GM10847 (cell line): ENCODE data around the gene CTNNBIP1.

Experiments used
- POLR2A ChIP-seq: IDR thresholded peaks from 2 replicates; pipeline ENCODE4 v1.6.1; 2011; ENCODE audit not compliant: insufficient read length; ENCODE audit errors: extremely low read depth

Gene CTNNBIP1

DNA sequence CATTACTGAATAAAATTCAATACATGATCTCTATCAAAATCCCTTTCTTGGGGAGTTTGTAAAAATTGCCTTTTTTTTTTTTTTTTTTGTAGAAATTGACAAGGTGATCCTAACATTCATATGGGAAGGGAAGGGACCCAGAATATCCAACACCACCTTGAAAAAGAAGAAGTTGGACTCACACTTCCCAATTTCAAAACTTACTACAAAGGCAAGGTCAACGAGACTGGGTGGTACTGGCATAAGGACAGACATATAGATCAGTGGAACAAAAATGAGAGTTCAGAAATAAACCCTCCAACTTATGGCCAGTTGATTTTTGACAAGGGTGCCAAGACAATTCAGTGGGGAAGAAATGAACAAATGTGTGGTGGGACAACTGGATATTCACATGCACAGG lies 54.9 kb downstream of the CTNNBIP1 start:
- TF ChIP-seq POLR2A = no peak

- TF ChIP-seq POLR2A = no peak
These were observed 56.8 kb downstream of the CTNNBIP1 start for GRCh38 chr1:9853249-9853595.

DNA sequence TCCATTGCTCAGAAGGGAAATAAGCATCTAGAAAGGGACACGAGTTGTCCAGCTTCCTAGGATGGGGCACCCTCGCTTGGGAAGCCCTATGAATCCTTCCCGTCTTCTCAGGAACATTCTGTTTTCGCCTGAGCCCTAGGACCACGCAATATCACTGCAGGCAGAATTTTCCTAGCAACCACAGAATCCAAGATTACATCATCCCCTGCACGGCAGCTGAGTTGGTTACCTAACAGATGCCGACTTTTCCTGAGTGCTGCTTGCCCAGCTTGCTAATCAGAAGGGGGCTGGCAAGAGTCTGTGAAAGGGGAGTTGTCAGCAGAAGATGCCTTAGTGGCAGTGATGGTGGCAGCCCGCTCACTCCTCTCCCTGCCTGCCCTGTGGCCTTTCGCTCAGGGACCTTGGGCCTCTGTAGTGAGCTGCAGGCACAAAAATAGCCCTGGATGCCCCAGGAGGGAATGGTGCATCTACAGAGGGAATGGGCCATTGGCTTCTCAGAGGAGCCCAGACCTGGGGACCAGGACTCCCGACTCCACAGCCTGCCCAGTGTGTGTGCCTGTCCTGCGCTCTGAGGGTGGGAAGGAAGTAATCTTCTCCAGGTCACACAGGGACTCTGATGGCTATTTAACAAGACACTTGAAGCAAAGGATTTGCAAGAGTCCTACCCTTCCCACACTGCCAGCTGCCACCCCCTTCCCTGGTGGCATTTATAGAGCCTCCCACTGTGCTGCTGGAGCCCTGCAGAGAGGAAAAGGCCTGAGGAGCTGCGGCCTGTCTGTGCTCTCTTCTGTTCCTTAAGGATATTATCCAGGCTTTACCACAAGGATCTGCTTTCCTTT lies 57.4 kb downstream of the CTNNBIP1 start:
- no peak for TF ChIP-seq POLR2A

- TF ChIP-seq POLR2A = no peak
These were observed 58.1 kb downstream of the CTNNBIP1 start for GRCh38 chr1:9852004-9852403.

GRCh38 chr1:9850442-9851162 lies 59.5 kb downstream of the CTNNBIP1 start:
- no peak for TF ChIP-seq POLR2A

DNA sequence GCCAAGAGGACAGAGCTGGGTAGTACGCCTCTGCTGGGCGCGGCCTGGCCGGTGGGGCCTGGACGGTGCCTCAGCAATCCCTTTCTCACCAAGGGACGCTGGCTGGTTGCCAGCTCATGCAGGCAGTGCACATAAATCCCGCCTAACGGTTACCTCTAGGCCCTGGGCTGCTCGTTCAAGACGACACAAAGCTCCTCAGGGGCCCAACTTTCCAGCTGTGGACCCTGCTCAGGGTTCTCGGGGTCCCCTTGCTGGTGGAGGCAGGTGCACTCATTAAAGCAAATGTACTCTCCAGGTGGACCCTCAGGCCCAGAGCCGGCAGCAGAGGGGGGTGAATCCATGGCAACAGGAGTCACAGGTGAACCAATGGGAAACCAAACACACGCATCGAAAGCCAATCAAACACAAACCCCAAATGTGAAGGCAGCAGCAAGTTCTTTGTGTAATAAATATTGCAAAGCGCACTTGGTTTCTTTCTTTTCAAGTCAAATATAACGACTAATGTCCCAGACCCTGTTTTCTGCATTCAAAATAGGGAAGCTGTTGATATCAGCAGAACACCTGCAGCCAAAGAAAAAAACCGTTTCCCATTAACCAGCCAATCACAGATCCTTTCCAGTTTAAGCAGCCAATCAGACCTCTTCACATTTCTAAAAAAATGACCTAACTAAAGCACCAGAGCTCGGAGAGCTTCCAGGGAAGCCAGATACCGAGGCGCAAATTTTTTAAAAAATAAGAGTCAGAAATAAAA lies 60.2 kb downstream of the CTNNBIP1 start:
- no peak for TF ChIP-seq POLR2A

DNA sequence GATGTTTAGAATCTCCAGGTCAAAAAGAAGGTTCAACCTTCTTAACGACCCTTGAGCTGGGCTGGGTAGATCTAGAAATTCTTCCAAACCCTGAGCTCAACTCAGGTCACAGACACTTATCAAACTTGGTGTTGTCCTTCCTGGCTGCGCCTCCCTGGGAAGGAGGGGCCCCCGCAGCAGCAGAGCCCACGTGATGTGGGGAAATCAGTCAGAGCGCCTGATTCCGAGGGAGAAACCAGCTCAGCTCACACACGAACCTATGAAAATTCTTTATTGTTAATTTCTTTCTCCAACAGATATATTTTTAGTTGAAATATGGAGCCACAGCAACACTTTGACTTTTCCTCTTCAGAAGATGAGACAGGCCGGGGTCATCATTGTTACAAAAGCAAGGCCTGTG lies 62.0 kb downstream of the CTNNBIP1 start:
- TF ChIP-seq POLR2A = no peak

DNA sequence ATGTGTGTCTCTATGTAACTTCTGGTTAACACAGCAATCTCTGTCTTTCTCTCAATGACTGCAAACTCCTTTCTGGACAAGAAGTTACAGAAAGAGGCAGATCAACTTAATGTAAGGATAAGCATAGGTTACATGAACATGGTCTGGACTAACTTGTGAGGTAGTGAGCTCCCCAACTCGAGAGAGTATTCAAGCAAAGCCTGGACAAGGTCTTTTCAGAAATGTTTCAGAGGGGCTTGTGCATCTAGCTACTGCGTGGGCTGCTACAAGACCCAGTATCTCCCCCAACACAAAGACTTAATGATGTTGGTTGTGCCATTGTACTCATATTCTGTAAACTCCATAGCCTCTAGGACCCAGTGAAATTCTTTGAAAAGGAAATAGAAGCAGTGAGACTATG lies 62.8 kb downstream of the CTNNBIP1 start:
- TF ChIP-seq POLR2A = no peak

DNA sequence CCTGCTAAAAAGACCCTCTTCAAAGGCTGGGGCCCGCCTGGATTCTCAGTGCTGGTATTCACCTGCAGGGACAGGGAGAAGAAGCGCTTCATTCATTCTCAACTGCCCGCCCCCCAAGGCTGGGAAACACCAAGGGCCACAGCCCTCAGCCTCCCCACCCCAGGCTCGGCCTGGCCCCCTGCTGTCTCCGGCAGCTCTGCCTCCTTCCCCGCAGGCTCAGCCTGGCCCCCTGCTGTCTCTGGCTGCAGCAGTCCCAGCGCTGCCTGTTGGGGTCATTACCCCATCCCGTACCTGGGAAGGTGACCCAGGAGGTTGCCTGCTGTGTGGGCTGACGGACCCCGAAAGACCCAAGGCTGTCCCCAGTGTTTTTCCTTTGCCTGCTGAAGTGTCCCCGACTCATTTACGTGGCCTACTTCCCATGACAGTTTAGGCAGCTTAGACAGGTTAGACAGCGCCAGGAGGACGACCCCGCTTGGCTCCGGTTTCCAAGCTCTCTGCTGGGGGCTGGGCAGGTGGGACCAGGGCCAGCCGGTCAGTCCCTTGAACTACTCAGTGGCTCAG lies 63.4 kb downstream of the CTNNBIP1 start:
- no peak for TF ChIP-seq POLR2A

- TF ChIP-seq POLR2A = no peak
These were observed 64.2 kb downstream of the CTNNBIP1 start for GRCh38 chr1:9845914-9846313.

DNA sequence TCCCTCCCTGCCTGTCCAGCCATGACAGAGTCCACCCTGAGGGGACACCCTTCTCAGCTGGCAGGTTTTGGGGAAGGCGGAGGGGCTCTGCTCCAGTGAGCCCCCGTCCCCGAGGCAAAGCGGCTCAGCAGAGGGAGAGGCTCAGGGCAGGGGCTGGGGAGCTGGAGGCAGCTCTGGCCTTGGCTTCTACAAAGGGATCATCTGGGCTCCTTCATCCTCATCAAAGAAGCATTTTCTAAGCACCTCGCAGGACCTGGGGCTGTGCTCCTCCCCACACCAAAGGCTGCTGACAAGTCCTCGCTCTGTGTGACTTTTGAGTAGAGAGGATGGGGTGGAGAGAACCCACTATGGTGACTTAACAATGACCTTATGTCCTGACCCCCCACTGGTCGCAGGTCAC lies 65.3 kb downstream of the CTNNBIP1 start:
- TF ChIP-seq POLR2A = no peak

DNA sequence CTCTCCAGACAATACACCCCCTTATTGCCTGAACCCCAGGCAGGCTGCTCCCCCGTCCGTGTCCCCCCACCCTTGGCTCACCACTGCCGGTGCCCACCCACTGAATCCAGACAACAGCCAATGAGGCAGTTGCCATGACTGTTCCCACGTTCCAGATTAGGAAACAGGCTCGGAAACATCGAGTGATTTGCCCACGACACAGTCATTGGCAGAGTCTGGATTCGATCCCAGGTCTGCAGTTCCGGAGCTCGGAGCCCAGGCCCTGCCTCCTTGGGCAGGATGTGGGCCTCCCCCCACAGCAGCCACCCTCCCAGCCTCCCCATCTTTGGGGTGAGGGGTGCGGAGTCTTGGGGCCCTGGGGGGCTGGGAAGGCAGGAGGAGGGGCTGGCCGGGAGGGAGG lies 66.0 kb downstream of the CTNNBIP1 start:
- TF ChIP-seq POLR2A = no peak

DNA sequence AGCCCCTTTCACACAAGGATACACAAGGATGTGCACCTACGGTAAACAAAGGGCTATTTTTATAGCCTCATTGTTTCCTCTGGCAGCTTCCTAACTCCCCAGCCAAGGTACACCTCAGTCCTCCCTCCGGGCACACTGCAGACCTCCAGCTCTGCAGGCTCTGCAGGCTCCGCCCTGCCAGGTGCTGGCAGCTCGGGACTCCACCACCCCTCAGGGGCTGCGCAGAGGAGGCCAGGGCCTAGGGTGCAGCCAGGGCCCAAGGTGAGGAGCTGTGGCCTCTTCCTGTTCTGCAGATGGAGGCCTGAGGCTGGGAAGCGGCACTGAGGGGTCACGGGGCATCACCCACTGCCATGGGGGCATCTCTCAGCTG lies 66.5 kb downstream of the CTNNBIP1 start:
- TF ChIP-seq POLR2A = no peak

GRCh38 chr1:9842781-9843575 lies 67.1 kb downstream of the CTNNBIP1 start:
- TF ChIP-seq POLR2A = no peak
